IMR-90 (cell line): ENCODE results near the gene ART4. TPM values are rescaled to one million over a fixed set of nuclear protein-coding genes. Genes with fewer than 3 reads are reported as not detected.

Source experiments
- ATAC-seq: fragments of 200-7000 bp; cut with Tn5 transposase; 2 replicates; pipeline ENCODE4 v1.9.1; 2020; ENCODE audit warnings: low read depth, mild to moderate bottlenecking, moderate library complexity
- BruUV-seq: library from RNA; stranded (reverse); fragments of 400-500 nt; replicated peaks from 2 replicates; lab custom pipeline; 2021; lab: Mats Ljungman, UMichigan
- CTCF ChIA-PET: fragments of 300-600 bp; formaldehyde crosslinking; extraction: SDS; loops from one replicate; lab custom pipeline; 2021; ENCODE audit warnings: antibody characterized with exemption; lab: Yijun Ruan, JAX
- POLR2A ChIA-PET: fragments of 300-600 bp; sonication (Branson Sonifier 250); formaldehyde crosslinking; loops from one replicate; lab custom pipeline; 2022; ENCODE audit warnings: antibody characterized with exemption; ENCODE audit not compliant: unreplicated experiment; lab: Charles Lee
- DNase-seq: peaks from one replicate; pipeline ENCODE4 v3.0.0; 2013
- H2AFZ ChIP-seq: replicated peaks from 2 replicates; pipeline ENCODE3; 2013; ENCODE audit warnings: low read length, mild to moderate bottlenecking; ENCODE audit not compliant: poor library complexity
- H2AK5ac ChIP-seq: 2 replicates; pipeline ENCODE4 v1.6.1; 2013; ENCODE audit warnings: low read depth, low read length, inconsistent platforms
- H2AK9ac ChIP-seq: replicated peaks from 2 replicates; pipeline ENCODE3; 2013; ENCODE audit warnings: mild to moderate bottlenecking, low read depth, low read length, moderate library complexity; ENCODE audit not compliant: poor library complexity
- H2BK120ac ChIP-seq: 2 replicates; pipeline ENCODE4 v1.6.1; 2013; ENCODE audit warnings: low read depth, low read length, inconsistent platforms
- H2BK15ac ChIP-seq: 3 replicates; pipeline ENCODE4 v1.6.1; 2013; ENCODE audit warnings: low read depth, low read length, inconsistent platforms
- H2BK20ac ChIP-seq: 2 replicates; pipeline ENCODE4 v1.6.1; 2013; ENCODE audit warnings: low read depth, mild to moderate bottlenecking, inconsistent platforms, low read length, moderate library complexity
- H2BK5ac ChIP-seq: 2 replicates; pipeline ENCODE4 v1.6.1; 2013; ENCODE audit warnings: mild to moderate bottlenecking, low read depth, low read length, inconsistent platforms; ENCODE audit not compliant: poor library complexity, severe bottlenecking
- H3K14ac ChIP-seq: replicated peaks from 2 replicates; pipeline ENCODE4 v1.6.1; 2013; ENCODE audit warnings: low read depth, low read length, inconsistent platforms
- H3K18ac ChIP-seq: 2 replicates; pipeline ENCODE4 v1.6.1; 2013; ENCODE audit warnings: low read depth, low read length, control low read depth
- H3K23ac ChIP-seq: 2 replicates; pipeline ENCODE4 v1.6.1; 2013; ENCODE audit warnings: low read depth, low read length, inconsistent platforms
- H3K27ac ChIP-seq: 2 replicates; pipeline ENCODE4 v1.5.1; 2013; ENCODE audit warnings: mild to moderate bottlenecking, control low read depth, low read length; ENCODE audit not compliant: insufficient read depth
- H3K27me3 ChIP-seq: 2 replicates; pipeline ENCODE4 v1.6.1; 2013; ENCODE audit warnings: low read length; ENCODE audit not compliant: control insufficient read depth, insufficient read depth
- H3K36me3 ChIP-seq: 2 replicates; pipeline ENCODE4 v1.6.1; 2013; ENCODE audit warnings: low read length, mixed read lengths; ENCODE audit not compliant: control insufficient read depth, insufficient read depth
- H3K4ac ChIP-seq: 2 replicates; pipeline ENCODE4 v1.6.1; 2013; ENCODE audit warnings: low read depth, low read length, inconsistent platforms
- H3K4me1 ChIP-seq: 2 replicates; pipeline ENCODE4 v1.6.1; 2013; ENCODE audit warnings: low read length, mixed read lengths; ENCODE audit not compliant: control insufficient read depth, insufficient read depth
- H3K4me2 ChIP-seq: 2 replicates; pipeline ENCODE4 v1.6.1; 2013; ENCODE audit warnings: low read depth, mild to moderate bottlenecking, control low read depth, low read length, moderate library complexity
- H3K4me3 ChIP-seq: 2 replicates; pipeline ENCODE4 v1.5.1; 2013; ENCODE audit warnings: low read depth, mild to moderate bottlenecking, control low read depth, low read length, moderate library complexity; ENCODE audit not compliant: insufficient read depth
- H3K56ac ChIP-seq: 2 replicates; pipeline ENCODE4 v1.6.1; 2013; ENCODE audit warnings: low read length, inconsistent platforms; ENCODE audit not compliant: insufficient read depth; ENCODE audit errors: extremely low read depth
- H3K79me1 ChIP-seq, 2 experiments: 2 replicates each; pipeline ENCODE4 v1.6.1; 2013; ENCODE audit warnings: low read length in 2 of 2, inconsistent platforms in 1 of 2, low read depth in 1 of 2
- H3K9ac ChIP-seq: 2 replicates; pipeline ENCODE4 v1.6.1; 2013; ENCODE audit warnings: low read depth, low read length, control low read depth
- H3K9me1 ChIP-seq: 2 replicates; pipeline ENCODE4 v1.6.1; 2013; ENCODE audit warnings: low read length, inconsistent platforms; ENCODE audit not compliant: insufficient read depth
- H3K9me3 ChIP-seq: 2 replicates; pipeline ENCODE4 v1.6.1; 2013; ENCODE audit warnings: low read length; ENCODE audit not compliant: control insufficient read depth, insufficient read depth
- H4K20me1 ChIP-seq: 2 replicates; pipeline ENCODE4 v1.6.1; 2013; ENCODE audit warnings: low read length, inconsistent platforms; ENCODE audit not compliant: insufficient read depth
- H4K5ac ChIP-seq: 2 replicates; pipeline ENCODE4 v1.6.1; 2013; ENCODE audit warnings: mild to moderate bottlenecking, low read depth, low read length, control low read depth
- H4K8ac ChIP-seq, 2 experiments: 2 replicates each; pipeline ENCODE4 v1.6.1; 2013; ENCODE audit warnings: low read depth in 2 of 2, low read length in 2 of 2, control low read depth in 1 of 2, inconsistent platforms in 1 of 2
- H4K91ac ChIP-seq: 2 replicates; pipeline ENCODE4 v1.6.1; 2013; ENCODE audit warnings: low read depth, low read length, inconsistent platforms; ENCODE audit not compliant: insufficient read depth
- BHLHE40 ChIP-seq: fragments of 150-350 bp; IDR thresholded peaks from 2 replicates; pipeline ENCODE4 v1.6.1; 2016; ENCODE audit warnings: mild to moderate bottlenecking, low read depth, low read length
- CEBPB ChIP-seq: IDR thresholded peaks from 2 replicates; pipeline ENCODE4 v1.6.1; 2012; ENCODE audit warnings: low read depth, low read length, improper control_type of control experiment
- FOS ChIP-seq: fragments of 150-350 bp; IDR thresholded peaks from 2 replicates; pipeline ENCODE4 v1.6.1; 2016; ENCODE audit warnings: low read depth, low read length
- MAFK ChIP-seq: IDR thresholded peaks from 2 replicates; pipeline ENCODE4 v1.6.1; 2012; ENCODE audit warnings: low read depth, low read length, improper control_type of control experiment
- MXI1 ChIP-seq: IDR thresholded peaks from 2 replicates; pipeline ENCODE4 v1.6.1; 2012; ENCODE audit warnings: low read depth, mild to moderate bottlenecking, low read length, moderate library complexity, borderline replicate concordance
- RAD21 ChIP-seq: IDR thresholded peaks from 2 replicates; pipeline ENCODE4 v1.6.1; 2012; ENCODE audit warnings: low read length, improper control_type of control experiment
- SMC3 ChIP-seq: fragments of 150-350 bp; IDR thresholded peaks from 2 replicates; pipeline ENCODE4 v1.6.1; 2016; ENCODE audit warnings: low read depth, mild to moderate bottlenecking, antibody characterized with exemption, low read length, moderate library complexity
- WGBS, 2 experiments: methylation state at CpG; one replicate each; pipeline versions ENCODE4 v1.1.5 to v1.1.7; 2013; ENCODE audit warnings: missing lambda C conversion rate in 2 of 2; ENCODE audit not compliant: insufficient read length in 1 of 2; ENCODE audit errors: extremely low coverage in 2 of 2; 5-methylcytosine and 5-hydroxymethylcytosine counted together
- dilution Hi-C: fragments of 300-500 bp; cut with HindIII; formaldehyde crosslinking; loops from one replicate; pipeline ENCODE4 v1.14.3; 2018; ENCODE audit warnings: low sequenced_read_pairs; ENCODE audit not compliant: unreplicated experiment
- in situ Hi-C: fragments of 300-500 bp; cut with MboI; formaldehyde crosslinking; loops from 3 replicates; pipeline ENCODE4 v1.14.3; 2019; ENCODE audit warnings: low sequenced_read_pairs, inconsistent platforms, mixed read lengths
- intact Hi-C: fragments of 100-400 bp; cut with micrococcal nuclease; formaldehyde crosslinking; loops from 2 replicates; pipeline ENCODE4 v1.10.0; 2022
- polyA plus RNA-seq, 3 experiments: library from polyadenylated mRNA; depleted of rRNA; stranded (reverse); fragments of >200 nt; gene quantifications; 2 replicates each; pipeline ENCODE4 v1.2.3, GENCODE V29; 2012; ENCODE audit warnings: low replicate concordance in 1 of 3
- total RNA-seq: library from RNA; depleted of rRNA; stranded (reverse); fragments of >200 nt; gene quantifications from 2 replicates; pipeline ENCODE4 v1.2.3, GENCODE V29; 2012
- TF ChIP-seq, protein P1 (sequence below): conservative IDR thresholded peaks from 2 replicates; pipeline ENCODE4 v1.5.1; 2012; ENCODE audit warnings: mild to moderate bottlenecking, low read depth, low read length, improper control_type of control experiment
- TF ChIP-seq, protein P2 (sequence below): fragments of 150-350 bp; IDR thresholded peaks from 2 replicates; pipeline ENCODE4 v1.6.1; 2016; ENCODE audit warnings: low read depth, mild to moderate bottlenecking, low read length, moderate library complexity, borderline replicate concordance
- TF ChIP-seq, protein P3 (sequence below): fragments of 150-350 bp; IDR thresholded peaks from 2 replicates; pipeline ENCODE4 v1.6.1; 2017; ENCODE audit warnings: mild to moderate bottlenecking, antibody characterized with exemption, low read length, low read depth

ART4 gene
- total and polyA plus RNA-seq, 2 of the 4 experiments (the other 2 are of a cell fraction), result not detected

DNA sequence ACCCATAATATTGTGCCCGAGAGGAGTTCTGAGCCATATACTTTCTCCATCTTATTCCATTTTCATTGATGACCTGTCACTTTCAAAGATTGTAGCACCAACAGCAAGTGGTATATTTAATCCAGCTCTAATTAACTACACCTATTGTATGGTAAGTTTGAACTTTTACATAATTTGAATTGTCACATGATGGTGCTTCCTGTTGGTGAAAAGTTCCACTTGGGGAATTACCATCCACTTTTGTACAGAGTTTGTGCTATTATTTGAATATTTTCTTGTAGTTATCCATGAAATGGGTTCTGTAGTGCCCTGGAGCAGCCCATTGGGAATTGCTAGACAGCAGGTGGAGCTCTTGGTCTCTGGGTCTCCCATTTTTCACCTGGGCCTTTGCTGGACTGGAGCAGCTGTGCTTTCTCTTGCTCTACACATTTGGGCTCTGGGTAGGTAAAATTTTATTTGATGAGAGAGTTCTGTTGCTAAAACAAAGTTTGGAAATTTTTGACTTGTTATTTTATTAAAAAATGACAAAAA, 32.3 kb downstream of the ART4 start:
- Histone ChIP-seq H2BK15ac (no peak overlapping the region), H4K91ac (no peak overlapping the region), H4K8ac (no peak overlapping the region), H3K36me3 (no peaks in the 10 kb centered on the region), H3K4ac (no peak overlapping the region), H2BK120ac (no peak overlapping the region), H3K9ac (no peak overlapping the region), H2AFZ (no peak overlapping the region), H2BK5ac (no peak overlapping the region), H2AK5ac (no peak overlapping the region), H4K5ac (no peak overlapping the region), H3K27ac (no peak overlapping the region), H3K18ac (no peak overlapping the region), H3K14ac (no peak overlapping the region), H3K56ac (no peak overlapping the region), H3K4me2 (no peak overlapping the region), H2AK9ac (no peak overlapping the region), H3K4me1 (no peaks in the 10 kb centered on the region), H3K27me3 (peaks cover 2% of the 10 kb centered on the region; the same call in 1 of the 2 replicates), H3K9me1 (no peaks in the 10 kb centered on the region), H4K20me1 (no peaks in the 10 kb centered on the region), H3K9me3 (no peaks in the 10 kb centered on the region), H2BK20ac (no peak overlapping the region), H3K79me1 (no peaks in the 10 kb centered on the region), H3K4me3 (no peak overlapping the region), H3K23ac (no peak overlapping the region)
- CTCF ChIA-PET, result interaction anchor here (0.6 to 2.3 kb wide), 10 partner anchors 9 to 410 kb away, joined by 3 to 7 read pairs (median 4); partner anchors contain the start of gene RERG
- 0 out of 2 replicates have a peak, but pooled peaks have one; percentile 51 for ATAC-seq
- TF ChIP-seq RAD21 (peak; percentile 63), FOS (no peak), SMC3 (peak; percentile 71), BHLHE40 (no peak), MXI1 (no peak), CEBPB (no peak), MAFK (no peak)
- TF ChIP-seq, protein P1, sequence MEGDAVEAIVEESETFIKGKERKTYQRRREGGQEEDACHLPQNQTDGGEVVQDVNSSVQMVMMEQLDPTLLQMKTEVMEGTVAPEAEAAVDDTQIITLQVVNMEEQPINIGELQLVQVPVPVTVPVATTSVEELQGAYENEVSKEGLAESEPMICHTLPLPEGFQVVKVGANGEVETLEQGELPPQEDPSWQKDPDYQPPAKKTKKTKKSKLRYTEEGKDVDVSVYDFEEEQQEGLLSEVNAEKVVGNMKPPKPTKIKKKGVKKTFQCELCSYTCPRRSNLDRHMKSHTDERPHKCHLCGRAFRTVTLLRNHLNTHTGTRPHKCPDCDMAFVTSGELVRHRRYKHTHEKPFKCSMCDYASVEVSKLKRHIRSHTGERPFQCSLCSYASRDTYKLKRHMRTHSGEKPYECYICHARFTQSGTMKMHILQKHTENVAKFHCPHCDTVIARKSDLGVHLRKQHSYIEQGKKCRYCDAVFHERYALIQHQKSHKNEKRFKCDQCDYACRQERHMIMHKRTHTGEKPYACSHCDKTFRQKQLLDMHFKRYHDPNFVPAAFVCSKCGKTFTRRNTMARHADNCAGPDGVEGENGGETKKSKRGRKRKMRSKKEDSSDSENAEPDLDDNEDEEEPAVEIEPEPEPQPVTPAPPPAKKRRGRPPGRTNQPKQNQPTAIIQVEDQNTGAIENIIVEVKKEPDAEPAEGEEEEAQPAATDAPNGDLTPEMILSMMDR, result peak; percentile 58
- TF ChIP-seq, protein P2, sequence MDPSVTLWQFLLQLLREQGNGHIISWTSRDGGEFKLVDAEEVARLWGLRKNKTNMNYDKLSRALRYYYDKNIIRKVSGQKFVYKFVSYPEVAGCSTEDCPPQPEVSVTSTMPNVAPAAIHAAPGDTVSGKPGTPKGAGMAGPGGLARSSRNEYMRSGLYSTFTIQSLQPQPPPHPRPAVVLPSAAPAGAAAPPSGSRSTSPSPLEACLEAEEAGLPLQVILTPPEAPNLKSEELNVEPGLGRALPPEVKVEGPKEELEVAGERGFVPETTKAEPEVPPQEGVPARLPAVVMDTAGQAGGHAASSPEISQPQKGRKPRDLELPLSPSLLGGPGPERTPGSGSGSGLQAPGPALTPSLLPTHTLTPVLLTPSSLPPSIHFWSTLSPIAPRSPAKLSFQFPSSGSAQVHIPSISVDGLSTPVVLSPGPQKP, result no peak
- TF ChIP-seq, protein P3, sequence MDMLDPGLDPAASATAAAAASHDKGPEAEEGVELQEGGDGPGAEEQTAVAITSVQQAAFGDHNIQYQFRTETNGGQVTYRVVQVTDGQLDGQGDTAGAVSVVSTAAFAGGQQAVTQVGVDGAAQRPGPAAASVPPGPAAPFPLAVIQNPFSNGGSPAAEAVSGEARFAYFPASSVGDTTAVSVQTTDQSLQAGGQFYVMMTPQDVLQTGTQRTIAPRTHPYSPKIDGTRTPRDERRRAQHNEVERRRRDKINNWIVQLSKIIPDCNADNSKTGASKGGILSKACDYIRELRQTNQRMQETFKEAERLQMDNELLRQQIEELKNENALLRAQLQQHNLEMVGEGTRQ, result no peak
- in situ Hi-C loops (no loop called here), dilution Hi-C loops (no loop called here), intact Hi-C loops (loop anchor here (1.0 kb wide), 1 partner anchor 183 kb away; no protein-coding TSS in a partner anchor)
- BruUV-seq, result no TSS peak
- peak; percentile 33 for DNase-seq
- POLR2A ChIA-PET, result no interaction called here
- no CpG with 5 or more reads among the region's 1 CpG for WGBS, 2 experiments
